ENCODE measurements around the gene DIAPH2. TPM values are rescaled to one million over a fixed set of nuclear protein-coding genes. Genes with fewer than 3 reads are reported as not detected.
"Not testable (repeated sequence)": the region's sequence is repeated elsewhere in the genome, so short reads cannot be mapped to it uniquely, and the experiment has no call there.

Gene DIAPH2
- total RNA-seq, 2 donors from 2014 or later, result 42.4 to 66.0 TPM

GRCh38 chrX:96729053-96729452 lies 44.4 kb downstream of the DIAPH2 start:
- DNase-seq (ENCODE audit: low spot score) (no peak), ATAC-seq (ENCODE audit: insufficient number of reproducible peaks, low FRiP score, low read depth) (no peak)
- H3K4me1 ChIP-seq (ENCODE audit: control insufficient read depth in 1 of 2, low read depth in 2 of 2), result peaks cover 3 to 6% of the 10 kb centered on the region in 2 donors
- H3K36me3 ChIP-seq, result no peaks in the 10 kb centered on the region
- H3K27me3 ChIP-seq (replicated peaks; ENCODE audit: insufficient read depth), result no peaks in the 10 kb centered on the region
- no peaks in the 10 kb centered on the region for H3K9me3 ChIP-seq
- H3K4me3 ChIP-seq, result no peak overlapping the region
- no peak overlapping the region for H3K27ac ChIP-seq
- TF ChIP-seq CTCF (IDR thresholded peaks at IDR 0.05), result no peak

- no peak overlapping the region for H3K27ac ChIP-seq
- TF ChIP-seq CTCF (IDR thresholded peaks at IDR 0.05), result no peak
- ATAC-seq (ENCODE audit: insufficient number of reproducible peaks, low FRiP score, low read depth), result no peak
- no peak overlapping the region for H3K4me3 ChIP-seq
- H3K9me3 ChIP-seq, result no peaks in the 10 kb centered on the region
- no peaks in the 10 kb centered on the region for H3K36me3 ChIP-seq
- no peak for DNase-seq (ENCODE audit: low spot score)
- H3K4me1 ChIP-seq (ENCODE audit: control insufficient read depth in 1 of 2, low read depth in 2 of 2), result peaks cover 3 to 6% of the 10 kb centered on the region in 2 donors
- no peaks in the 10 kb centered on the region for H3K27me3 ChIP-seq (replicated peaks; ENCODE audit: insufficient read depth)
These were observed 45.4 kb downstream of the DIAPH2 start for GRCh38 chrX:96729868-96730643.

GRCh38 chrX:96731000-96731399 lies 46.4 kb downstream of the DIAPH2 start:
- H3K27ac ChIP-seq; H3K9me3 ChIP-seq; ATAC-seq (ENCODE audit: insufficient number of reproducible peaks, low FRiP score, low read depth); H3K4me3 ChIP-seq; H3K4me1 ChIP-seq (ENCODE audit: control insufficient read depth in 1 of 2, low read depth in 2 of 2); H3K27me3 ChIP-seq (replicated peaks; ENCODE audit: insufficient read depth); H3K36me3 ChIP-seq; DNase-seq (ENCODE audit: low spot score): not testable (repeated sequence)

- Histone ChIP-seq H3K4me3 (no peak overlapping the region), H3K27me3 (replicated peaks; ENCODE audit: insufficient read depth) (no peaks in the 10 kb centered on the region), H3K9me3 (no peaks in the 10 kb centered on the region), H3K27ac (no peak overlapping the region), H3K36me3 (no peaks in the 10 kb centered on the region), H3K4me1 (ENCODE audit: control insufficient read depth in 1 of 2, low read depth in 2 of 2) (no peaks in the 10 kb centered on the region)
- DNase-seq (ENCODE audit: low spot score), result no peak
- ATAC-seq (ENCODE audit: insufficient number of reproducible peaks, low FRiP score, low read depth), result no peak
- no peak for TF ChIP-seq CTCF (IDR thresholded peaks at IDR 0.05)
These were observed 58.9 kb downstream of the DIAPH2 start for GRCh38 chrX:96743367-96744073.

GRCh38 chrX:96752781-96753180 lies 68.1 kb downstream of the DIAPH2 start:
- Histone ChIP-seq H3K4me1 (ENCODE audit: control insufficient read depth in 1 of 2, low read depth in 2 of 2) (no peaks in the 10 kb centered on the region), H3K36me3 (no peaks in the 10 kb centered on the region), H3K27me3 (replicated peaks; ENCODE audit: insufficient read depth) (no peaks in the 10 kb centered on the region), H3K9me3 (no peaks in the 10 kb centered on the region), H3K27ac (no peak overlapping the region), H3K4me3 (no peak overlapping the region)
- DNase-seq (ENCODE audit: low spot score) (no peak), ATAC-seq (ENCODE audit: insufficient number of reproducible peaks, low FRiP score, low read depth) (no peak)
- no peak for TF ChIP-seq CTCF (IDR thresholded peaks at IDR 0.05)
